Tibial artery (tissue), 4 donors: ENCODE results near the gene LAG3.

Source experiments
- DNase-seq, 2 donors: peaks; one replicate each; pipeline ENCODE4 v3.0.0-alpha.2; 2019
- H3K27ac ChIP-seq, 2 donors: fragments of 200-600 bp; sonication (generic) in 1 of 2; 1 replicate in 1 of 2; 2 replicates in 1 of 2; pipeline ENCODE4 v1.5.1; 2018 to 2019; ENCODE audit warnings: mild to moderate bottlenecking in 1 of 2
- H3K27me3 ChIP-seq, 2 donors: fragments of 200-600 bp; sonication (generic) in 1 of 2; one replicate each; pipeline versions ENCODE4 v1.5.1 to v1.6.0; 2016 to 2019
- H3K36me3 ChIP-seq, 3 donors: fragments of 200-600 bp; sonication (generic) in 2 of 3; one replicate each; pipeline ENCODE4 v1.5.1; 2016 to 2019; ENCODE audit warnings: mild to moderate bottlenecking in 2 of 3
- H3K4me1 ChIP-seq, 4 donors: fragments of 200-600 bp; sonication (generic) in 2 of 4; 1 replicate in 3 of 4; 2 replicates in 1 of 4; pipeline ENCODE4 v1.5.1; 2016 to 2019
- H3K4me3 ChIP-seq, 2 donors: fragments of 200-600 bp; sonication (generic) in 1 of 2; 1 replicate in 1 of 2; 2 replicates in 1 of 2; pipeline ENCODE4 v1.5.1; 2018 to 2019; ENCODE audit warnings: mild to moderate bottlenecking in 2 of 2
- H3K9me3 ChIP-seq, 3 donors: fragments of 200-600 bp; sonication (generic) in 1 of 3; one replicate each; pipeline ENCODE4 v1.5.1; 2016 to 2019
- intact Hi-C: fragments of 100-400 bp; cut with DNase I; formaldehyde crosslinking; loops from one replicate; pipeline ENCODE4 v1.15.0; 2023; ENCODE audit warnings: low total_unique reads
- TF ChIP-seq, protein P1 (sequence below), 2 experiments: fragments of 200-600 bp in 1 of 2; fragments of 450-650 bp in 1 of 2; IDR thresholded peaks; one replicate each; pipeline ENCODE4 v1.5.1; 2017 to 2019; ENCODE audit warnings: antibody characterized with exemption in 2 of 2, mild to moderate bottlenecking in 1 of 2, moderate library complexity in 1 of 2

Gene LAG3

DNA sequence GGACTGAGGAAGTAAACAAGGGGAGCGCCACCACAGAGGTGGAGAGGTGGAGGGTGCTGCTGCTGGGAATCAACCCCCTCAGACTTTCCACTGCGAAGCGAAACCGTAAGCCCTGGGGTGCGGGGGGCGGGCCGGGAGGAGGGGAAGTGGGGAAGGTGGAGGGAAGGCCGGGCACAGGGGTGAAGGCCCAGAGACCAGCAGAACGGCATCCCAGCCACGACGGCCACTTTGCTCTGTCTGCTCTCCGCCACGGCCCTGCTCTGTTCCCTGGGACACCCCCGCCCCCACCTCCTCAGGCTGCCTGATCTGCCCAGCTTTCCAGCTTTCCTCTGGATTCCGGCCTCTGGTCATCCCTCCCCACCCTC, at the start of gene LAG3:
Gene LAG3 (plus strand): TSS at position 190 of the 365 bp plus-strand sequence. CDS start 333 bp downstream, outside the sequence.
- Histone ChIP-seq H3K27ac (peak within 1 kb of the TSS in 1 of 2 donors; percentile 5), H3K9me3 (no peaks in the 10 kb centered on the region), H3K4me1 (peaks cover 0 to 43% (median 32%) of the 10 kb centered on the region in 4 donors), H3K27me3 (no peaks in the 10 kb centered on the region), H3K4me3 (no peak within 1 kb of the TSS), H3K36me3 (peaks cover 19 to 28% (median 25%) of the 10 kb centered on the region in 3 donors)
- intact Hi-C loops, result loop anchor here (10.0 kb wide), 1 partner anchor 158 kb away; no protein-coding TSS in a partner anchor
- TF ChIP-seq, protein P1, sequence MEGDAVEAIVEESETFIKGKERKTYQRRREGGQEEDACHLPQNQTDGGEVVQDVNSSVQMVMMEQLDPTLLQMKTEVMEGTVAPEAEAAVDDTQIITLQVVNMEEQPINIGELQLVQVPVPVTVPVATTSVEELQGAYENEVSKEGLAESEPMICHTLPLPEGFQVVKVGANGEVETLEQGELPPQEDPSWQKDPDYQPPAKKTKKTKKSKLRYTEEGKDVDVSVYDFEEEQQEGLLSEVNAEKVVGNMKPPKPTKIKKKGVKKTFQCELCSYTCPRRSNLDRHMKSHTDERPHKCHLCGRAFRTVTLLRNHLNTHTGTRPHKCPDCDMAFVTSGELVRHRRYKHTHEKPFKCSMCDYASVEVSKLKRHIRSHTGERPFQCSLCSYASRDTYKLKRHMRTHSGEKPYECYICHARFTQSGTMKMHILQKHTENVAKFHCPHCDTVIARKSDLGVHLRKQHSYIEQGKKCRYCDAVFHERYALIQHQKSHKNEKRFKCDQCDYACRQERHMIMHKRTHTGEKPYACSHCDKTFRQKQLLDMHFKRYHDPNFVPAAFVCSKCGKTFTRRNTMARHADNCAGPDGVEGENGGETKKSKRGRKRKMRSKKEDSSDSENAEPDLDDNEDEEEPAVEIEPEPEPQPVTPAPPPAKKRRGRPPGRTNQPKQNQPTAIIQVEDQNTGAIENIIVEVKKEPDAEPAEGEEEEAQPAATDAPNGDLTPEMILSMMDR (IDR thresholded peaks at IDR 0.05), result no peak
- DNase-seq, result no peak

DNA sequence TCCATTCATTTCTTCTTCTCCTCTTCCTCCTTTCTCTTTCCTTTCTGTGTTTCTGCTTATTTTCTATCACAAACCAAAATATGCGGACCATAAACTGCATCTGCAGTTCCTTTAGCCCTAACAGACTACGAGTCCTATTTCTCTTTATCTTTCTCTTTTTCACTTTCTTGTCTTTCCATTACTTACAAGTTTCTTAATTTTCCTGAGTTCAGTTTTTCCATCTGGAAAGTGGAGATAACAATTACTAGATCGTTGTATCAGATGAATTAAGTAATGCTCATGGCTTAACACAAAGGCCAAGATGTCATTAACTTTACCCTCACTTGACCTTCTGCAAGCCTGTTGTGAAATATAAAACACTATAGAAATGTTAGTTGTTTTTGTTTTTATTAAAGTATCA, 49.5 kb upstream of the LAG3 start:
- Histone ChIP-seq H3K9me3 (no peaks in the 10 kb centered on the region), H3K27me3 (no peaks in the 10 kb centered on the region), H3K4me1 (peaks cover 0 to 15% (median 10%) of the 10 kb centered on the region in 4 donors), H3K27ac (no peak overlapping the region), H3K36me3 (peaks cover 0 to 6% (median 4%) of the 10 kb centered on the region in 3 donors), H3K4me3 (no peak overlapping the region)
- TF ChIP-seq, protein P1 (IDR thresholded peaks at IDR 0.05), result no peak
- DNase-seq, result no peak
- intact Hi-C loops, result no loop called here

DNA sequence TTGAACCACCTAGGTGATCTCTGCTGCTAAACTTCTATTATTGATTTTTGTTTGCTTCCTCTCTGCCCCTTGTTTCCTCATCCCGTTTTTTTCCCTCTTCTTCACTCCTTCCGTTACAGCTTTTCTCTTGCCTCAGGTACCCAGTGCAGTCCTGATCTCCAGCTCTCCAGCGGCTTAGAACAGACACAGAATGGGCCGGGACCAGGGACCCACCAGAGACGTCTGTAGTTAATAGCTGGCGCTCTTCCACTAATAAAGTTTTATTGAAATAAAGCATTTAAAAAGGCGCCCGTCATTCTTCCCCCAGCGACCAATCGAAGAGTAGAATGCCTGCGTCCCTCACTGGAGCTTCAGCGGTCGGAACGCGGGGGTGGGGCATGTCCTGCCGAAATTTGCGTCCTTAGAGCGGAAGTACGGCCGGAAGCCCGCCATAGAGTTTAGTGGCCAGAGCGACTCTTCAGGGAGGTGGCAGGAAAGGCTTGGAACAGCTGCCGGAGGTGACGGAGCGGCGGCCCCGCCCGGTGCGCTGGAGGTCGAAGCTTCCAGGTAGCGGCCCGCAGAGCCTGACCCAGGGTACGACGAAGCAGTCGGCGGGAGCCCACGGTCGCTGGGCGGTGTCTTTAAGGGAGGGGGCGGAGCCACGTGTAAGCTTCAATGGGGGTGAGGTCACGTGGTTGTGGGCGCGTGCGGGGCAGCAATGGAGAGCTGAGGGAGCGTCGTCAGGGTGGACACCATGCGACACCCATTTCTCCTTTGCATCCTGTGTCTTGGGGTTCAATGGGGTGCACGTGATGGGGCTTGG, 48.5 kb upstream of the LAG3 start, which contains the start of gene COPS7A:
Gene COPS7A (plus strand): TSS at position 440 of the 802 bp plus-strand sequence. CDS start 611 bp downstream, outside the sequence.
- H3K9me3 ChIP-seq, result no peaks in the 10 kb centered on the region
- intact Hi-C loops, result no loop called here
- no peaks in the 10 kb centered on the region for H3K27me3 ChIP-seq
- peak within 1 kb of the TSS; percentile 82 to 86 for H3K27ac ChIP-seq
- peaks cover 0 to 15% (median 10%) of the 10 kb centered on the region in 4 donors for H3K4me1 ChIP-seq
- peak; percentile 97 to 99 for DNase-seq
- TF ChIP-seq, protein P1 (IDR thresholded peaks at IDR 0.05), result peak in 1 of 2 experiments; percentile 5
- H3K36me3 ChIP-seq, result peaks cover 9 to 16% (median 13%) of the 10 kb centered on the region in 3 donors
- H3K4me3 ChIP-seq, result peak within 1 kb of the TSS; percentile 65 to 82

DNA sequence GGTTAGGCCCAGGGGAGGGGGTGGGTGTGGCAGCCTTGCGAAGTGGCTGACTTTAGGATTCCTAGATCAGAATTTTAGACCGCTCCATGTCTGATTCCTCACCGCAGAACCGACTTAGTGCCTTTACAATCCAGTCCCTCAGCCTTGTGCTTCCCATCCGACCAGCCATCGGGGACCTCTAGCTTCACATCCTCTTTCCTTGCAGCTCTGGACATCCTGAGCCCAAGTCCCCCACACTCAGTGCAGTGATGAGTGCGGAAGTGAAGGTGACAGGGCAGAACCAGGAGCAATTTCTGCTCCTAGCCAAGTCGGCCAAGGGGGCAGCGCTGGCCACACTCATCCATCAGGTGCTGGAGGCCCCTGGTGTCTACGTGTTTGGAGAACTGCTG, 47.9 kb upstream of the LAG3 start:
- Histone ChIP-seq H3K27ac (peak overlapping the region; percentile 82 to 86), H3K9me3 (no peaks in the 10 kb centered on the region), H3K4me3 (peak overlapping the region; percentile 65 to 82), H3K36me3 (peaks cover 15 to 21% (median 19%) of the 10 kb centered on the region in 3 donors), H3K27me3 (no peaks in the 10 kb centered on the region), H3K4me1 (peaks cover 0 to 15% (median 10%) of the 10 kb centered on the region in 4 donors)
- intact Hi-C loops, result no loop called here
- DNase-seq, result no peak
- TF ChIP-seq, protein P1 (IDR thresholded peaks at IDR 0.05), result no peak

DNA sequence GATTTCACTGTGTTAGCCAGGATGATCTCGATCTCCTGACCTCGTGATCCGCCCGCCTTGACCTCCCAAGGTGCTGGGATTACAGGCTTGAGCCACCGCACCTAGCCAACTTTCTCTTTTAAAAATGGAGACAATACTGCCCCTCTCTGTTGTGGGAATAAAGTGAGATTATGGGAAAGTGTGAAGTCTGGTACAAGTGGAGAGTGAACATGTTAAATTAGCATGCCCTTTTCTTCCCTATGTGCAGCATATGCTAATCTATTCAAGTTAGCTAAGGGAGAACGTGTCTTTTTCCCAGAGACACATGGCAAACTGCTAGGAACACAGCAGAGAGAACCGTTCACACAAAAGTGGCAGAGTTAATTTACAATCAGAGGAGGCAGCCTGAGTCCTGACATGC, 47.0 kb upstream of the LAG3 start:
- Histone ChIP-seq H3K4me3 (no peak overlapping the region), H3K27ac (no peak overlapping the region)
- intact Hi-C loops, result no loop called here

More for the DNA sequence above, 47.0 kb upstream of the LAG3 start:
- DNase-seq, result no peak
- Histone ChIP-seq H3K4me1 (peaks cover 0 to 15% (median 10%) of the 10 kb centered on the region in 4 donors), H3K9me3 (no peaks in the 10 kb centered on the region), H3K36me3 (peaks cover 24 to 31% (median 28%) of the 10 kb centered on the region in 3 donors), H3K27me3 (no peaks in the 10 kb centered on the region)
- TF ChIP-seq, protein P1 (IDR thresholded peaks at IDR 0.05), result no peak
